Activated naive CD4-positive, alpha-beta T cell (primary cell): ENCODE measurements around the gene PINLYP.

Source experiments
- DNase-seq, 4 experiments: peaks; one replicate each; lab custom pipeline; 2025; lab: John Stamatoyannopoulos, UW

PINLYP gene

DNA sequence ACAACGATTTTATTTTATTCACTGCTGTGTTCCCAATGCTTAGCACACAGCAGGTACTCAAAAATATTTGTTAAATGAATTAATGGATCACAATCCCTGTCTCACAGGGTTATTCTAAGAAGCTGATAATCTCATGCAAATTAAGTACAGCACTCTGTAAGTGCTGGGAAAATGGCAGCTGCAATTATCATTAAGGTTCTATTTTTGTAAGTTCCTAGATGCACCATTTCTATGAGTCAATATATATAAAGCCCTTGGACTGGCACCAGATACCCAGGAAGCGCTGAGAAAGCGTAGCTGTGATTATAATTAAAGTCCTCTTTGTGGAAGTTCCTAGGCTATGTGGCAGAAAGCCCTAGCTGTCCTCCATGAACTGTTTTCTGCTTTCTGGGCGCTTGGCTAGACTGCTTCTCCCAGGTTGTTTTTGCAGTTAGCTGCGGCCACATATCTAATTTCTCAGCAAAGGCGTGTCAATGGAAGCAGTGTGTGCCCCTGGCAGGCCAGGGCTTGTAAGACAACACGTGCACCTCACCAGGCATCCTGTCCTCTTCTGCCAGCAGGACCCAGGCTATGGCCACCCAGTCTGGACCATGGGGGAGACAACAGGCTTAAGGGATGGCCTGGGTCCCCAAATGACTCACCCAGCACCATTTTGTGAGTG is 31.1 kb downstream of the PINLYP start:
- DNase-seq = no peak

- DNase-seq = no peak
Measured at GRCh38 chr19:43607238-43608205, 31.9 kb downstream of the PINLYP start.

DNA sequence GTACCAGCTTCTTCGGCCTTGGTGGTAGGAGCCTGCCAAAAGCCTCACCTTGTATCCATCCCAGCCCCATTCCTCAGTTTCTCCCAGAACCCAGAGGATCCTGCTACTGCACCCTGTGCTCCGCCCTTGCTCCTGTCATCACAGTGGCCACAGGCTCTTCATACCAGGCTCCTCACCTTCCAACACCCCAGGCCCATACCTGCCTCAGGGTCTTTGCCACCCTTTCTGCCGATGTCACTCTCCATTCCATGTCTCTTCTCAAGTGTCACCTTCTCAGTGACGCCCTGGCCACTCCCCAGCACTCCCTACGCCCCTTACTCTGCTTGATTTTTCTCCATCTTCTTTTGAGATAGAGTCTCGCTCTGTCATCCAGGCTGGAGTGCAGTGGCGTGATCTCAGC is 34.3 kb downstream of the PINLYP start:
- DNase-seq = no peak

DNA sequence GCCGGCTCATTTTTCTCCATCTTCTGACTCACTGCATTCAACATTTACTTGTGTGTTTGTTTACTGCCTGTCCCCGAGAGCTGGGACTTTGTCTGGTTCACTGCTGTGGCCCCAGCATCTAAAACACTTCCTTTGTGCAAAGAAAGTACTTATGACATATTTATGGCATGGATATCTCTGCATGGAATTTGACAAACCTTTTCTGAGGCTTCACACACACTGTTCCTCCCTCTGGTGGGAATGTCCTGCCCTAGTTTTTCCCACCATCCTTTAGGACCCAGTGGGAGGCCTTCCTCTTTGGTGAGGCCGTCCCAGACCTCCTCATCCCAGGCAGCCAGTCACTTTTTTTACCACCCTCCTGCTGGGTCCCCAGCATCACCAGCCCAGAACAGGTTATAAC is 34.9 kb downstream of the PINLYP start:
- no peak for DNase-seq

- DNase-seq = no peak
Measured at GRCh38 chr19:43611788-43612187, 36.2 kb downstream of the PINLYP start, which contains the start of gene SRRM5. Gene SRRM5, plus strand, starts transcription at chr19:43612088. Its CDS starts 34 bp downstream, at chr19:43612122.

- no peak for DNase-seq
Measured at GRCh38 chr19:43612374-43612773, 36.8 kb downstream of the PINLYP start.

GRCh38 chr19:43616306-43616705 is 40.7 kb downstream of the PINLYP start:
- DNase-seq = no peak

DNA sequence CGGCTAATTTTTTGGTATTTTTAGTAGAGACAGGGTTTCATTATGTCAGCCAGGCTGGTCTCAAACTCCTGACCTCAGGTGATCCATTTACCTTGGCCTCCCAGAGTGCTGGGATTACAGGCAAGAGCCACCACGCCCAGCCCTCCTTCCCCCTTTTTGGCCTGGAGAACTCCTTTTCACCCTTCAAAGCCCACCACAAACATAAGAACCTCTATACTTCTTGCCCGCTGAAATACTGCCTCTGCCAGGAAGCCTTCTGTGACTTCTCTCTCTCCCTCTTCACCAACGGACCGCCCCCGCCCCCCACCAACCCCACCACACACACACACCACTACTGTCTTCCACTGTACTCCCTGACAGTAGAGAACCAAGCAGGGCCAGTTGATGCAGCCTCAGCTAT is 41.4 kb downstream of the PINLYP start:
- DNase-seq = no peak

GRCh38 chr19:43618921-43619261 is 43.3 kb downstream of the PINLYP start:
- DNase-seq = peak in 1 of 4 experiments; percentile 12

GRCh38 chr19:43619262-43620060 is 43.9 kb downstream of the PINLYP start, which contains the start of gene ZNF428:
Gene ZNF428, minus strand, starts transcription at chr19:43619629. Its CDS starts 5,325 bp downstream, at chr19:43614304.
- DNase-seq = peak; percentile 61 to 80 (median 73)

DNA sequence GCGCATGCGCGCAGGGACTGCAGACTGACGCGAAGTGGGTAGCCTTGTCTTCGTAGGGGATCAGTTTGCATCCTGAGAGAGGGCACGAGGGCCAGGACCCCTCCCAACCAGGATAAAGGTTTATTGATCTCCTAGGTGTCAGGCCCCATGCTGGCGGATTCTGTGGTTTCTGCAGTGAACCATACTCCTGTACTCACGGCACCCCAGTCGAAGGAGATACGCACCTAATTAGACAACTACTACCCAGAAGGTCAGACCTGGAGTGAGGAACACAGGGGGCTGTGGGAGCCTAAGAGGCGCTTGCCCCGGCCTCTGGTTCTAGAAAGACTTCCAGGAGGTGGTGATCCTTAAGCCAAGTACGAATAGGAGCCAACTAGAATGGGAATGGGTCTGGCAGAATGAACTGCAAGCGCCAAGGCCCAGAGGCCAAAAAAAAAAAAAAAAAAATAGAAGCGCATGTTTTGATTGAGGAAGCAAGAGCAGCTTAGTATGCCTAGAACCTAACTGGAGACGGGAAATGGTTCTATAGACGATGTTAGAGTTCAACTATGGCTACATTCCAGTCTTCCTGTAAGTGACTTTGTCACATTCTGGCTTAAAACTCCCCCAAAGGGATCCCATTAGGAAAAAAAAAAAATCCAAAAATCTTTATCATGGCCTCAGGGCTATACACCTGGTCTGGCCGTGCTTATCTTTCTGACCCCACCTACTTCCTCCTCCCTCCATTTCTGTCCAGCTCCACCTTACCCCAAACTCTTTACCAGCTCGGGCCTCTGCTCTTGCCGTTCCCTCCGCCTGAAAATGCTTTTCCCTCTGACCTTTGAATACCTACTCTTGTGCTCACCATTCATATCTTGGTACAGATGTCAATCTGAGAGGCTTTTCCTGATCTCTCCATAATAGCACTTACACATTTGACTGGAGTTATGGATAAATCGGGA is 44.7 kb downstream of the PINLYP start:
- DNase-seq = peak in 1 of 4 experiments; percentile 76

DNA sequence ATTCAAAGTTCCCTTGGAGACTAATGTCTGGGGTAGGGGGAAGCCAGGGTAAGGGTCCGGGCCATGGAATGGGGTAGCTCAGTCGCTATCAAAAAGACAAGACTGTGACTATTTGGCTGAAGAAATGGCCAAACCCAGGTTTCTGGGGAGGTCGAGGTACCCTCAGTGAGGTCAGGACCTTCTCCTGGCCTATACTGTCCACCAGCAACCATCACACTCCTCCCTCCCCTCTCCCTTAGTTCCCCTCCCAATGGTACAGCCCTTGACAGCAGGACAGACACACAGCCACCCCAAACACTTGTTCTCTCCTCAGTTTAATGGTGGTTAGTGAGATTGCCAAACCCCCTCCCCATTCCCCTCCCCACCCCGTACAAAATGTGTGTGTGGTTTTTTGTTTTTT is 46.5 kb downstream of the PINLYP start:
- DNase-seq = no peak

- DNase-seq = no peak
Measured at GRCh38 chr19:43622956-43623355, 47.4 kb downstream of the PINLYP start.

DNA sequence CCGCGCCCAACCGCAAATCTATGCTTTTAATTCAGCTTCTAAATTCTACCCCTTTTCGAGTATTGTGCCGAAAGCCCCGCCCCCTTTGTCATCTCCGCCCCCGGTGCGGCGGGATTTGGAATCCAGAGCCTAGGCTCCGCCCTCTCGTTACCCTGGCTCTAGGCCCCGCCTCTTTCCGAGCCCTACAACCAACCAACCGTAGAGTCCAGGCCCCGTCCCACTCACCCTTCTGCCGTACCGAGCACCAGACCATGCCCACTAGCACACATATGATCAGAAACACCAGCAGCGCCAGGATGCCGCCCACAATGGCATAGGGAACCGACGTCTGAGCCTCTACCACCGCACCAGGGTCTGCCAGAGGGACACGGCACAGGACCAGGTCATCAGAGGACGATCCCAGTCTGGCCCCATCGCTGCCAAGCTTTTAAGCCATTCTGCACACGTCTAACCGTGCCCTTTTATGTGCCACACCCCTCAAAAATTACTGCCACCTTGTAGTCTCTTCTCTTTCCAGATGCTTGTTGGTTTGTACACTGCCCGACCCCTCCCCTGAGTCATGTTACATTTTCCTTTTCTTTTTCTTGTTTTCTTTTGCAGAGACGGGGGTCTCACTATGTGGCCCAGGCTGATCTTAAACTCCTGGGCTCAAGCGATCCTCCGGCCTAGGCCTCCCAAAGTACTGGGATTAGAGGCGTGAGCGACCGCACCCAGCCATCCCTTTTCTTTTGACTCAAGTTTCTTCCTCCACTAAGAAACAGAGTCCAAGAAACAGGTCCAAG is 48.5 kb downstream of the PINLYP start:
- no peak for DNase-seq

GRCh38 chr19:43624933-43625332 is 49.3 kb downstream of the PINLYP start:
- peak; percentile 47 to 84 (median 75) for DNase-seq

DNA sequence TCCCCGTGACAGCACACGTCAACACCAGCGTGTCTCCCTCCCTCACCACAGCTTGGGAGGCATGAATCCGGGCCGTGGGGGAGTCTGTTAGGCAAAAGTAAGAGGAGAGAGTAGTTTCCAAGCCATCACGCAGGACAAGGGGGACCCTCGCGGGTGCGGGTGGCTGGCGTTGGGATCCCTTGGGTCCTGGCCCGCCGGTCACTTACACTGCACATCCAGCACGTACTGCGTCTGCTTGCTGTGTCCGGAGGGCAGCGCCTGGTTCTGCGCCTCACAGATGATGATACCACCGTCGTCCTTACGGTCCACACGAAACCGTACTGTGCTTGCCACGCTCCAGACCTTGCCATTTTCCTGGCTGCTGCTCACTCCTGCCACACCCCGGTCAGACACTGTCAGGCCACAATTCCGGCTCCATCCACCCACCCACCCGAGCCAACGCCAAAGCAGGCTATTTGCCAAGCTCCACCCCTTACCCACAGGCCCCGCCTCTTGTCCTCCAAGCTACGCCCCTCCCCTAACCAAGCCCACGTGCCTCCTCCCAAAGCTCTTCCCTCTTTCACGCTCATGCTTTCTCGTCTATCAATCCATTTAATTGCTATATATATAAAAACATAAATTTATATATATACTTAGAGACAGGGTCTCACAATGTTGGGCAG is 50.4 kb downstream of the PINLYP start:
- DNase-seq = no peak

DNA sequence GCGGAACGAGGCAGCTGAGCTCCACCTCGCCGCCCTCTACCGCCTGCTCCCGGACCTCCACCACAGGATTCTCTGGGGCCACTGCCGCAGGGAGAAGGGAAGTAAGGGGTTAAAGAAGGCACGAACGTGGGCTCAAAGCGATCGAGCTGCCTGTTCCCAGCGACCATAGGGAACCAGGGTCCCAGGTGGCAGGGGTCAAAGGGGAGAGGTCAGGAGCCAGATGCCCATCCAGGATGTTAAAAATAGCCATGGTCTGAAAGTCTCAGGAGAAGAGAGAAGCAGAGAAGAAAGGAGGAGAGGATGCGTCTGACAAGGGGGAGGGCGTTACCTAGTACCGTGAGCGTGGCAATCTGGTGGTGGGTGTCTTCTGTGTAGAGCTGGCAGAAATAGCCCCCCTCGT is 51.2 kb downstream of the PINLYP start:
- no peak for DNase-seq

- no peak for DNase-seq
Measured at GRCh38 chr19:43628646-43629326, 53.2 kb downstream of the PINLYP start.

- DNase-seq = no peak
Measured at GRCh38 chr19:43631491-43631890, 55.9 kb downstream of the PINLYP start.
